ENCODE results near the gene FARP2.

FARP2 gene

GRCh38 chr2:241461693-241462677 is 105.9 kb downstream of the FARP2 start:
- DNase-seq, result peak; percentile 42

DNA sequence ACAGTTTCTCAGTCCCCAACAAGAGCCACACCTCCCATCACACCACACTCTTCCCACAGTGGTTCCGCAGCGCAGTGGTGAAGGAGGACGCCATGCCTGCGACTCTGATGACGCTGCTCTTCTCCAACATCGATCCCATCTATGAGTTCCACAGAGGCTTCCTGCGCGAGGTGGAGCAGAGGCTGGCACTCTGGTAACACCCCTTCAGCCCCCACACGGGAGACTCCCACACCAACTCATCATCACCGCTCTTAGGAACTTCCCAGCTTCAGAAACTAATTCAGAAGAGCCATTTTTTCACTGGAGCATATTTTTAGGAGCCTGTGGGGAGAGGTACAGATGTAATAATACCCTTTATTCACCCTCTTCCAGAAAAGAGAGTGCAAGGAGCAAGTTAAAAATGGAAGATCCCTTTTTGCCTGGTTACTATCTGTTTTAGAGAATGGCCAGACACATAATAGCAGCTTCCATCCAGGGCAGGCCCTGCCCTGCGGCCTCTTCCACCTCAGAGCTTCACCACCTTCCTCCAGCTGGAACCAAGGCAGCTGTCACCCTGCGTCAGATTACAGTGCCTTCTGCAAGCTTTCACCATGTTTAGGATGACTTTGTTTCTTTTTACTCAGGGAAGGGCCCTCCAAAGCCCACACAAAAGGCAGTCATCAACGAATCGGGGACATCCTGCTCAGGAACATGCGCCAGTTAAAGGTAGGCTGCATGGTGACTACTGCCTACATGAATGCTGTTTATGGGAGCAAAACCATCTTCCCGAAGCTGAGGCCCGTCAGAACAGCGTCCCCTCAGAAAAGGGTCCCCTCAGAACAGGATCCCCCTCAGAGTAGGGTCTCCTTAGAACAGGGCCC is 107.4 kb downstream of the FARP2 start:
- no peak for DNase-seq

GRCh38 chr2:241465543-241465942 is 109.5 kb downstream of the FARP2 start:
- no peak for DNase-seq

GRCh38 chr2:241466230-241466629 is 110.1 kb downstream of the FARP2 start:
- no peak for DNase-seq

DNA sequence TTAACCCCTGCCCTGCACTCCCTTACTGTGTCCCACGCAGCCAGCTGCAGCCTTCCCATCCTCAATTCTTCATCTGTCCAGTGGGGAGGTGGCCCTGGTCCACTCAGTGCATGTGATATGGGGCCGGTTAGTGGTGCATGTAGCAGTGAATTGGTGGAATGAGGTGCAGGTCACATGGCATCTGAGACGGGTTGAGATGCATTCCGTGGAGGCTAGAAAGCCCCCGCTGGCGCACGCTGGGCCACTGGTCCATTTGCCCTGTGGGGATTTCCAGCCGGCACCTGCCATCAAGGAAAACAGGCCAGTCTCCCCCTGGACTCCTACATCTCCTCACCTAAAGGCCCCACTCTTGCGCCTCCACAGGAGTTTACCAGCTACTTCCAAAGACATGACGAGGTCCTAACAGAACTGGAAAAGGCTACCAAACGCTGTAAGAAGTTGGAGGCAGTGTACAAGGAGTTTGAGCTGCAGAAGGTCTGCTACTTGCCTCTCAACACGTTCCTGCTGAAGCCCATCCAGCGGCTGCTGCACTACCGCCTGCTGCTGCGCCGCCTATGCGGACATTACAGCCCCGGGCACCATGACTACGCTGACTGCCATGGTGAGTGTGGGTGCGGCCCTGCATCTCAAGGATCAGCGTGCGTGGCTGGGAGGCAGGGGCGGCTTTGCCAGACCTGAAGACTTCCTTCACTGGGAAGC is 111.8 kb downstream of the FARP2 start:
- no peak for DNase-seq

DNA sequence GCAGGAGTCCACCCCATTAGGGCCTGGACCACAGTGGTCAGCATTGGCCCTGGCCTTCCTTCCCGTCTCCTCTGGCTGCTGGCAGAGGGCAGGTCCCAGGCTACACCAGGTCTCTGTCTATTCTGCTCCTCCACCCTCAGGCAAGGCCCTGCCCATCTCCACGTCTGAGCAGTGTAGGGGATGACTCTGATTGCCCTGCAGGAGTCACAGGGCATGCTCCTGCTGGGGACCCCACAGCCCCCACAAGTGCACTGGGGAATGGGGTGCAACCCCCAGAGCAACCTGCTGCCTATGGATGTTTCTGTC is 112.3 kb downstream of the FARP2 start:
- no peak for DNase-seq

GRCh38 chr2:241469746-241470145 is 113.7 kb downstream of the FARP2 start:
- no peak for DNase-seq

GRCh38 chr2:241473399-241473798 is 117.3 kb downstream of the FARP2 start:
- no peak for DNase-seq

GRCh38 chr2:241475267-241475666 is 119.2 kb downstream of the FARP2 start:
- no peak for DNase-seq

- no peak for DNase-seq
Observed at GRCh38 chr2:241478166-241478565, 122.1 kb downstream of the FARP2 start.

DNA sequence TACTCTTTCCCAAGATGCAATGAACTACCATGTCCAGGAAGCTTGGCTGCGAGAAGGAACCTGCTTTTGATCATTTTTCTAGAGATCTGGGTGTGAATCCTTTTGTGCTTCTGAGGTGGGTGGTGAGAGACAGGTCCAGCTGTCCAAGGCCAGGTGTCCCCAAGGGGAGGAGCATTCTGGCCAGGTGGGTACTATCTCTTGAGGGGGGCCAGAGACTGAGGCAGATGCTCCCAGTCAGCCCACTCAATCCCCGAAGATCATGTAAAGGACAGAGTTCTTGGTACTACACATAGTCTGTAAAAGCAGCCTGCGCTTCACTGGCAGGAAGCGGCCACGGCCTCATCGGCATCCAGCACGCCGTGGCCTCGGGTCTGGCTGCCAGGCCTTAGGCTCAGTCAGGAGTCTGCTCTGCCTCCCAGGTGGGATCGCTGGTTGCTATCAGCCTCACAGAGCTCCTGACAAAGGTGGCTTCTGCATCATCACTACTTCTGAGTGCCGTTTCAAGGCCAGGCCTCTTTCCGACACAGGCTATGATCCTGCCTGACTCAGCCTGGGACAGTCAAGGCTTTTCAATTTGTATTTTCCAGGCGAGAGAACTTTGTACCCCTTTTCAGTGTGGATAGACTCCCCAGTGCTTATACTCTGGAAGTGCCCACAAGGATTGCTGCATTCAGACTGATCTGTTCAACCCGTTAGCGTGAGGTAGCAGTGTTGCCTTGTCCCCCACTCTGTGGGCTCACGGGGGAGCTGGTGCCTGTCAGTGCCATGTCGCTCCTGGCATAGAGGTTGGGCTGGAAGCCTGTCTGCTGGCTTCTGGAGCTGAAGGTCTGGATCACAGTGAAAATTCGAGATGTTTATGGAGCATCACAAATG is 123.2 kb downstream of the FARP2 start:
- no peak for DNase-seq

DNA sequence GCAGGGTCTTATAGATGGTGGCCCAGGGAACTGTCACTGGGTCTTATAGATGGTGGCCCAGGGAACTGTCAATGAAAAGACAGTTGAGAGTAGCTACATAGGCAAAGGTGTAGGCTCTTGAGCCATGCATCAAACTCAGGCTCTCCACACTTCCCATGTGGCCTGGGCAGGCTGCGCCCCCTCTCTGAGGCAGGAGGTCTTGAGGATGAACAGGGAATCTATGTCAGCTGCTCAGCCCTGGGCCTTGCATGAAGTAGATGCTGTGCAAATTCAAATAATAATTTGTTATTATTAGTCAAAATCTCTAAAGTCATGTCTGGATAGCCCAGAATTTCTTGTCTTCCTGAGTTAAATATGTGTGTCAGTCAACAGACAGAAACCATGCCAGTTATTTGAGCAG is 125.6 kb downstream of the FARP2 start:
- DNase-seq, result no peak

DNA sequence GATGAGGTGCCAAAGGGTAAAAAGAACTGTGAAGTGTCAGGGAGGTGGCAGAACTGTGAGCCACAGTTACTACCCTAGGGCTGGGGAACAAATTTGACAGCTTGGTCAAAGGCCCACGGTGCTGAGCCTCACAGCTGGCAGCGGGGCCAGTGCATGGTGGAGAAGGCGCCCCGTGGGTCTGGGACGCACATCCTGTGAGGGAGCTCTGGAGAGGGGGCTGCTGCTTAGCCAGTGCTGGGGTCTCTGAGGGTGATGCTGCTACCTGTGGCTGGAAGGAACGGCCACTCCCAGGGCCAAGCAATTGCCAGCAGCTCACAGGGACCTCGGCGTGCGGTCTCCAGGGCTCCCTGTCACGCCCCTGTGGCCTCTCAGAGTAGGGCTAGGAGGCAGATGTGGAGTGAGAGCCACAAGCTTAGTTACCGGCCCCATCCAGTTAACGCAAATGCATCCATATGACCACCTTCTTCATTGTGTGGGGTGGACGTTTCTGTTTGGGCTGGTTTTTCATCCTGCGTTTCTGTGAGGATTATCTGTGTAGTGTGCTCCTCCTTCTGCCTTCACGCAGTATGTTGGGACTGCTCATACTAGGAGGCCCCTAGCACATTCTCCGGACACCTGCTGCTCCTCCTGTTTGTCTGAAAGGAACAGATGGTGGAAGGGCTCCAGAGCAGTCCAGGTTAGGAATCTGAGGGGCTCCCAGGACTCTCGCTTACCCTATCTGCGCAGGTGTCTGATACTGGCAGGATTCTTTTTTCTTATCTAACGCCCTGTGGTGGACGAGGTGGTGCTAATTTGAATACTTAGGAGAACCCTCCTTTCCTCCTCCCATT is 126.3 kb downstream of the FARP2 start:
- DNase-seq, result no peak

GRCh38 chr2:241483305-241483704 is 127.2 kb downstream of the FARP2 start:
- no peak for DNase-seq

- no peak for DNase-seq
Observed at GRCh38 chr2:241485172-241485911, 129.3 kb downstream of the FARP2 start.

DNA sequence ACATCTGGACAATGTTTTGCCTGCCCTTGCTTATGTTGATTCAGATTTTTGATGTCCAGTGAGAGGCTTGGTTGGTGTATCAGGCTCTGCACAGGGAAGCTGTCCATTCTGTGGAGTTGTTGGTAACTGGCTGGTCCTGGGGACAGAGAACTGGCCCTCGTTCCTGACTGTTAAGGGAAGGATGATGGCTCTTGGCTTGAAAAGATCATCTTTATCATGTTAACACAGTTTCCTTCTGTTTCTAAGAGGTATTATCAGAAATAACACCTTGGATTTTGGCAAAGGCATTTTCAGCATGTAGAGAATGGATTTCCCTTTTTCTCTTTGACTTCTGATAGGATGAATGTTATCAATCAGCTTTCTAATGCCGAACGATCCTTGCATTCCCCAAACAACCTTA is 133.0 kb downstream of the FARP2 start:
- no peak for DNase-seq

GRCh38 chr2:241489733-241490680 is 133.9 kb downstream of the FARP2 start:
- no peak for DNase-seq

GRCh38 chr2:241490825-241491506 is 134.9 kb downstream of the FARP2 start:
- no peak for DNase-seq
